NCI-H345 (cell line): Measurements from ENCODE around the gene WDR90.

ENCODE experiments used
- DNase-seq: peaks from one replicate; lab custom pipeline; 2025; lab: John Stamatoyannopoulos, UW

WDR90 gene

DNA sequence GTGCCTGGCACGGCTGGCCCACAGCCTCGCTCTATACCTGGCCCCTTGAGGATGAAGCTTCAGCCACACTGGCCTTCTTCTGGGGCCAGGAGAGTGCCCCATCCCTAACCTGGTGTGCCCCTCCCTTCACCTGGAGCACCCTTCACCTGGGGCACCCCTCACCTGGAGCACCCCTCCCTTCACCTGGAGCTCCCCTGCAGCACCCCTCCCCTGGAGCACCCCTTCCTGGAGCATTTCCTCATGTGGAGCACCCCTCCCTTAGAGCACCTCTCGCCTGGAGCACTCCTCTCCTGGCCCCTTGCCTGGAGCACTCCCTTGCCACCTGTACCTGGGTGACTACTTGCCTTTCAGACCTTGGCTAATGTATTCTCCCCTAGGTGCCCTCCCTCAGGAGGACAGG, 58.9 kb downstream of the WDR90 start:
- DNase-seq = no peak

DNA sequence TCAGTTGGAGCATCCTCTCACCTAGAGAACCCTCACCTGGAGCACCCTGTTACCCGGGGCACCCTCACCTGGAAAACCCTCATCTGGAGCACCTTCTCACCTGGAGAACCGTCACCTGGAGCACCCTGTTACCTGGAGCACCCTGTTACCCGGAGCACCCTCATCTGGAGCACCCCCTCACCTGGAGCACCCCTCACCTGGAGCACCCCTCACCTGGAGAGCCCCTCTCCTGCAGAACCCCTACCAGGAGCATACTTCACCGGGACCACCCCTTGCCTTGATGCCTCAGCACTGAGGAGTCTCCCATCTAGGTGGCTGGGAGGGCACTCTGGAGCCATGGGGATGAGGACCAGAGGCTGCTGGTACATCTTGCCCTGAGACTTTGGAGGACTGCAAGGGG, 59.8 kb downstream of the WDR90 start:
- DNase-seq = no peak

DNA sequence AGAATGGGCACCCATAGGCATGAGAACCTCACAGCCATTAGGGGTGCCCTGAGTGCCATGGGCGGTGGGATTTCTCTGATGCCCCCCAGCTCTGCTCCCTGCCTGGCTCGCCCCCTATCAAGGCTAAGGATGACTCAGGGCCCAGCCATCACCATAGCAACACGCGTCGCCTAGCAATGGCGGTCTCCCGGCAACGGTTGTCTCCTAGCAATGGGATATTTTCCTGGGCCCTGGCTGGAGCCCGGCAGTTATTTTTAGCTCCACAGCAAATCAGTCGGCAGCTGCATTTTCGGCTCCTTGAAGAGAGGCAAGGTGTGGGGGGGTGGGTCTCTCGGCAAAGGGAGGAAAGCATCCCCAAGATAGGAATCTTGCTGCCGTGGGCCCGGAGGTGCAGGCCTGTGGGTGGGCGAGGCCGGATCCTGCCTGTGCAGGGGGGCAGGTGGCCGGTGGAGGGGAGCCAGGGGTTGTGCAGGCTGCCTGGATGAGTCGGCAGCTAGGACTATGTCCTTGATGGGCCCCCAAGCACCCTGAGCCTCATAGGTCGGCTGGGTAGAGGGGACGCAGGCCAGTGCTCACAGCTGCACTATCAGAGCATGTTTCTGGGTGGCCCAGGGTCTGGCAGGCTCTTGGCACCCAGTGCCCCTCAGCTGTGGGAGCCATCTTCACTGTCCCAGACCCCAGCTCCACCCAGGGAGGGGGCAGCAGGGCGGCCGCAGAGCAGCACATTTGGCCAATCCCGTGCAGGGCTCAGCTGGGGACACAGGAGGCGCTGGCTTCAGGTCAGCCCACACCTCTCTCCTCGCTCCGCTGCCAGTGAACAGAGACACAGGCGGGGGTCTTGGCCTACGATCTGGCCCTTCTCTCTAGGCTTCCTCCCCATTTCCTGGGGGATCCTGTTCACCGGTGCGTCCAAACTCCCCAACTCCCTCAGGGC, 60.7 kb downstream of the WDR90 start:
- DNase-seq = peak; percentile 91

DNA sequence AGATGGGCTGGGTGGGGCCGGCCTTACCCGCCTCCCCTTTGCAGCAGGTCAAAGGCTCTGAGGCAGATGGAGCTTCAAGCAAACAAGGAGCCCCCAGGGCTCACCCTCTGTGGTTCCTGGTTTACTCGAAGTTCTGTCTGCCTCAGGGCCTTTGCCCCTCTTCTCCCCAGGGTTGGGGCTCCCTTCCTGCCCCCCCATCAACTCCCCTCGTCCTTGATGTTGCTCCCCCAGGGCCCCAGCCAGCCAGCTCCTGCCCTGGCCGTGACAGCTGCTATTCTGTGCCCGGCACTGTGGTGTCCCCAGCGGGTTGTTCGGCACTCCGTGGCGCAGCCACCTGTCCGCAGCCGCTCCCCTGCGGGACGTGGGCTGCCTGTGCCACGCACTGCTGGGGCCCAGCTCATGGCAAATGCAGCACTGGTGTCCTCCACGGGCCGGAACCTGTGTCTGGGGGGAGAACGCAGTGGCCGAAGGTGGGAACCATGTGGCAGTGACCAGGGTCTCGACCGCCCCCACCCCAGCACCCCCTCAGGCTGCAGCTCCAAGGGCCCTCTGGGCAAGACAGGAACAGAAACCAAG, 61.4 kb downstream of the WDR90 start:
- DNase-seq = no peak

DNA sequence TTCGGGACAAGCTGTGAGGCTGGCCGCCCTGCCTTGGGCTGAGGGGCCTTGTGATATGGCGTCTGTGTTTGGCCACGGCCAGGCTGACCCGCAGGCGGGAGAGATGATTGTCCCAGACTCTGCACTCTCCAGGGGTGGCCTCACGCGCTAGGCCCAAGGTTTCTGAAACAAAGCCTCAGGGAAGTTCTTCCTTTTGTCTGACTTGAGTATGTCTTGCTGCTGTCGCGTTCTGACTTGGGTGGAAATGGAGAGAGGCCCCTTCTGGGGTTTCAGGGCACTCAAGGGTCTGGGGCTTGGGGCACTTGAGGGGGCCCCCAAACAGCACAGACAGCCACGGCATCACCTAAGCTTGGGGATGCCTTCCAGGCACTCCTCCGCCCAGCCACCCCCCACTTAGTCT, 61.9 kb downstream of the WDR90 start:
- DNase-seq = no peak

DNA sequence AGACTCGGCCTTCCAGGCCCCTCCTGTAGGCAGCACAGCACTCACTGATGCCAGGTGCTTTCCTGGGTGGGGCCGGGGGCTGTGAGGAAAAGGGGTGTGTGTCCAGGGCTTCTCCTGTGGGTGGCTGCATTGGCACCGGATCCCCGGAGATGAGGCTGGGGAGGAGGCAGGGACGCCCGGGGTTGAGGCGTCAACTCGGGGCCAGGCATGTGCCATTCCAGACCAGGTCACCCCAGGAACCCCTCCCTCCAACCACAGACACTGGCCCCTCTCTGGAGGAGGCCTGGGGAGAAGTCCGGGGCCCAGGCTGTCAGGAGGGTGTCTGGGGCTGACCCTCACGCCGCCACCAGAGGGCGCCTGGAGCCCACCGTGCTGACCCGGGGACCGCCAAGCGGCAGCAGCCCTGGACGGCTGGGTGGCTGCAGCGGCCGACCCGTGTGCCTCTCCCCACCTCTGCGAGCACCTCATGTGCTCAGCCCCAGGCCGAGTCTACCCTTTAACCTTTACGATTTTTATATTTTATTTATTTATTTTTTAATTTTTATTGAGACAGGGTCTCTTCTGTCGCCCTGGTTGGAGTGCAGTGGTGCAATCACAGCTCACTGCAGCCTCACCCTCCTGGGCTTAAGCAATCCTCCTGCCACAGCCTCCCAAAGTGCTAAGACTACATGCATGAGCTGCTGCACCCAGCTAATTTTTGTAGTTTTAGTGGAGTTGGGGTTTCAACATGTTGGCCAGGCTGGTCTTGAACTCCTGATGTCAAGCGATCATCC, 62.6 kb downstream of the WDR90 start:
- DNase-seq = peak; percentile 49

DNA sequence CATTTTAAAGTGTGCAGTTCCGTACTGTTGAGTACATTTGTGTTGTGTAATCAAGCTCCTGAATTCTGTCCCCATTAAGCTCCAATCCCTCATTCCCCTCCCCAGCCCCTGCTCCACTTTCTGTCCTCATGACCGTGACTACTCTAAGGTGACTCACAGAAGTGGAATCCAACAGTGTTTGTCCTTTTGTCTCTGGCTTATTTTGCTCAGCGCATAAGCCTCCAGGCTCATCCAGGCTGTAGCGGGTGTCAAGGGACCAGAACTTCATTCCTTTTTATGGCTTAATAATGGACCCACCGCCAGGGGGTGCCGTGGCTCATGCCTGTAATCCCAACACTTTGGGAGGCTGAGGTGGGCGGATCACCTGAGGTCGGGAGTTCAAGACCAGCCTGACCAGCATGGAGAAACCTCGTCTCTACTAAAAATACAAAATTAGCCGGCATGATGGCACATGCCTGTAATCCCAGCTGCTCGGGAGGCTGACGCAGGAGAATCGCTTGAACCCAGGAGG, 63.6 kb downstream of the WDR90 start:
- DNase-seq = peak; percentile 41

DNA sequence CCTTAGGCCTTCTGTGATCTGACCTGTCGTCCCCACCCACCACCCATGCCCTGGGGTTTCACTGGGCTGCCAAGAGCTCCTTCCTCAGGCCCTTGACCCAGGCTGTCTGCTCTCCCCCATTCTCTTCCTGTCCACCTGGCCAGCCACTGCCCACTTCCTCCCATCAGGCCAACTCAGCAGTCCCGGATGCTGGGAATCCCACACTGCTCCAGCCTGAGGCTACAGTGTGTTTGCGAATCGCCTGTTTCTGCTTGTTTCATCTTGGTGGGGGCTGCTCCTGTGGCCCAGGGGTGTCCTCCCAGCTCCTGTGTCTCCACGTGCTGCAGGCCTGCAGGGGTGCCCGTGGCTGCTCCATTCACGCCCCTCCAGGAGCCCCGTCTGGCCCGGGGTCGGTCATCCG, 64.9 kb downstream of the WDR90 start:
- no peak for DNase-seq

DNA sequence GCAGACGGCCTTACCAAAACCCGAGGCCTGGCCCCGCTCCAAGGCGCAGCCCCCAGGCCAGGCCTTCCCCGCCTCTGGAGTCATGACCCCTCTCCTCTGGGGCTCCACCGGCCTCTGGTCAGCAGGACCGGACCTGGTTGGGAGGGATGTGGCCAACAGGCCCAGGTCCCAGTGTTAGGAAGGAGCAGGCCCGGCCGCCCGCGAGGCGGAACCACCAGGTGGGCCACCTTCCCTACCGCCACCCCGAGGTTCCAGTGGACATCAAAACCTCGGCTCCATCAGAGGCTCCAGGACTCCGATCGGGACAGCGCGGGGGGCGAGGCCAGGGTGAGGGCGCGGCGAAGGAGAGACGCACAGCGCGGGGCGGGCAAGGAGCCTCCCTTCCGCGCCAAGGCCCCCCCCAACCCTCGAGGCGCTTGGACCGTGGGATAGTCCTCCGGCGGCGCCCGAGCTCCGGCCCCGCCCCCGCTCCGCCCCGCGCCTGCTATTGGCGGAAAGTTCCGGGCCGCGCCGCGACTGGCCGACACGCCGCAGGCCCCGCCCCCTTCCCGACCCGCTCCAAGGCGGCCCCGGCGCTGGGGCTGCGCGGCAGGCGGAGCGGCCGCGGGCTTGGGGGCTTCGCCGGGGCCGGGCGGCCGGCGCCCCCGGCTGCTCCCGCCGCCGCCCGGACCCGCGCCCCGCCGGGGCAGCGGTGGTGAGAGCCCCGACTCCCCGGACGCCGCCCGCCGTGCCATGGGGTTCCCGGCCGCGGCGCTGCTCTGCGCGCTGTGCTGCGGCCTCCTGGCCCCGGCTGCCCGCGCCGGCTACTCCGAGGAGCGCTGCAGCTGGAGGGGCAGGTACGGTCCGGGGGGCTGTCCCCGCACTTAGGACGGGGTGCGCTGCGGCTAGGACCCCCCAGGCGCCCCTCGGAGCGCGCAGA, 65.7 kb downstream of the WDR90 start, which contains the start of gene METRN:
METRN (plus strand) TSS at position 561 of the 919 bp plus-strand sequence; CDS start at position 733, 172 bp downstream.
- peak; percentile 81 for DNase-seq

DNA sequence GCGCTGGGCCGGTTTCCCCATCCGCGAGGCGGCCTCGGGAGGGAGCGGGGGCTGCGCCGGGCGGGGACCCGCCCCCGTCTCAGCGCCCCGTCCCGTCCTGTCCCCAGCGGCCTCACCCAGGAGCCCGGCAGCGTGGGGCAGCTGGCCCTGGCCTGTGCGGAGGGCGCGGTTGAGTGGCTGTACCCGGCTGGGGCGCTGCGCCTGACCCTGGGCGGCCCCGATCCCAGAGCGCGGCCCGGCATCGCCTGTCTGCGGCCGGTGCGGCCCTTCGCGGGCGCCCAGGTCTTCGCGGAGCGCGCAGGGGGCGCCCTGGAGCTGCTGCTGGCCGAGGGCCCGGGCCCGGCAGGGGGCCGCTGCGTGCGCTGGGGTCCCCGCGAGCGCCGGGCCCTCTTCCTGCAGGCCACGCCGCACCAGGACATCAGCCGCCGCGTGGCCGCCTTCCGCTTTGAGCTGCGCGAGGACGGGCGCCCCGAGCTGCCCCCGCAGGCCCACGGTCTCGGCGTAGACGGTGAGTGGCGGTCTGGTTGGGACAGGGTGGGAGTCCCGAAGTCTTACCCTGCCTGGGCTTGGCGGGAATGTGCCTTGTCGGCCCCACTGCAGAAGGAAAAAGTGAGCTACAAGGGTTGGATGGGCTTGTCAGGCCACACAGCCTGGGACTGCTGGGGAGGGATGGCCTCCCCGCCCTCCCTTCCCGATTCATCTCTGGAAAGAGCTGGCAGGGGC, 66.5 kb downstream of the WDR90 start:
- peak; percentile 29 for DNase-seq

DNA sequence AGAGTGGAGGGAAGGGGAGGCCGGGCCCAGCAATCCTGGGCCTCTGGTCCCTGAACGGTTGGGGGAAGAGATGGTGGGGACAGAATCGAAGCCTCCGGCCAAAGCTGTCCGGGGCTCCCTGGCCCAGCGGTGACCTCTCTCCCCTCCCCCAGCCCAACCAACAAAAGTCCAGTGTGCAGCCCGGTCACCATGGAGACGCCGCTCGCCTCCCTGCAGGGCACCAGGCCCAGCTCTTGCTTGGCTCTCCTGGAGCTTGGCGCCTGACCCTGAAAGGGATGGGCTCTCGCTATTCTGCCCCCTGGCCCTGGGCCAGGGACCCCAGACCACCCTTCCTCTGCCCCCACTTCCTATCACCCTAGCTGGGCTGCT, 67.0 kb downstream of the WDR90 start:
- DNase-seq = no peak

DNA sequence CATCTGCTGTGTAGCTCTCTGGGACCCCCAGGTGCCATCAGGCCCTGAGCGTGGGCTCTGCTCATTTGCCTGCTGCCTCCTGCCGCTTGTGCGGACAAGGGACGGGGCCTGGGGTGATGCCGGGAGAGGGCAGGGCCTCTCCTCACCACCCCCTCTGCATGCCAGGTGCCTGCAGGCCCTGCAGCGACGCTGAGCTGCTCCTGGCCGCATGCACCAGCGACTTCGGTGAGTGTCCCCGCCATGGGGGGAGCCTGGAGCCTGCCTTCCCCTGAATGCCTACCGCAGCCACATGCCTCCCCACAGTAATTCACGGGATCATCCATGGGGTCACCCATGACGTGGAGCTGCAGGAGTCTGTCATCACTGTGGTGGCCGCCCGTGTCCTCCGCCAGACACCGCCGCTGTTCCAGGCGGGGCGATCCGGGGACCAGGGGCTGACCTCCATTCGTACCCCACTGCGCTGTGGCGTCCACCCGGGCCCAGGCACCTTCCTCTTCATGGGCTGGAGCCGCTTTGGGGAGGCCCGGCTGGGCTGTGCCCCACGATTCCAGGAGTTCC, 67.7 kb downstream of the WDR90 start:
- no peak for DNase-seq
